Epithelial cell of umbilical artery (primary cell): ENCODE results near the gene BTG1. TPM values are rescaled to one million over a fixed set of nuclear protein-coding genes. Genes with fewer than 3 reads are reported as not detected.

ENCODE experiments used
- total RNA-seq: library from RNA; depleted of rRNA; stranded (reverse); fragments of >200 nt; gene quantifications from 2 replicates; pipeline ENCODE4 v1.2.3, GENCODE V29; 2014

BTG1 gene
- total RNA-seq = 9.4 and 10.9 TPM in 2 replicates

GRCh38 chr12:92145731-92146496 lies at the start of gene BTG1:
TSS of gene BTG1 (minus strand) at chr12:92145846. CDS start at chr12:92145535, 311 bp downstream.

